Midbrain (tissue), 1 donor: Measurements from ENCODE around the gene TMEM52B.

Experiments used
- DNase-seq: peaks from one replicate; lab custom pipeline; 2025; lab: John Stamatoyannopoulos, UW

Gene TMEM52B

GRCh38 chr12:10178821-10179220 is at the start of gene TMEM52B:
Gene TMEM52B, plus strand, starts transcription at chr12:10179032. Its CDS starts 543 bp downstream, at chr12:10179575.
- DNase-seq: no peak

DNA sequence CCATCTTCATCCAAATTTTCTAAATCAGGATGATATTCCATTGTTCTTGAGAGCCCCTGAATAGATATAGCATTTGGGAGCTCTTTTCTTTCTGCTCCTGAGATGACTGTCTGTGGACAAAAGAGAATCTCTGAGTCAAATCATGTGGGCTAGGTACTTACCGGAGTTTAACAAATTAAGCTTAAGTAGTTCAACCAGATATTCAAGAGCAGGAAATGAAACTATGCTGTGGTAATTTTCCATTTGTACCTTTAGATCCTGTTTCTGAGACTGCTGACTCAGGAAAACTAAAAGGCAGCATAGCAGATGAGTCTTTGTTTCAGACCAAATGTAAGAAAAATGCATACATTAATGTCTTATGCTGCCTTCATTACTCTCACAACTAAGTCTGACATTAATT is 48.8 kb upstream of the TMEM52B start, which contains the start of gene CLEC7A:
Gene CLEC7A (minus strand): TSS at position 158 of the 400 bp plus-strand sequence. CDS start 117 bp downstream, at position 41.
- no peak for DNase-seq

DNA sequence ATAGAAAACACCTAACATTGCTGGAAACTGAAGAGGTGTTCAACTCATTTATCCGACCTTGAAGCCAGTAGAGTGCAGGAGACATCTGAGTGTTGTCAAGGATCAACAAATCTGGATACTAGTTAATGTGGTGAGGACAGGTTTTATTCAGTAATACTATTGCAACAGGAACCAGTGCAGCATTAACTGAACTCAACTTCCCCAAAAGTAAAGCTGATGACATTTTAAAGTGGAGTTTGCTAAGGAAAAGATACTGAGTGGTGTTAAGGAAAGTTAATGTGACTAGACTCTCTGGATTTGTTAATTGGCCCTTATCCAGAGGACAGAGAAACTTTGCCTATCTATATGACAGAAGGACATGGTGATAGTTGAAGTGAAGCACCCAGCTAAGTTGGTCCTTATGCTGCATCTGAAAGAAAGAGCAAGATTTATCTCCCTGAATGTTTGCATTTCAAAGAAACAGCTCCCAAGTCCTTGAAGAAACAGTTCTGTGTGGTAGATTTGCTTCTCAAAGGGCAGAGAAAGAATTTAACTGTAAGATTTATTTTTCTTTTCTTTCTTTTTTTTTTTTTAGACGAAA is 47.6 kb upstream of the TMEM52B start:
- DNase-seq: peak; percentile 13

DNA sequence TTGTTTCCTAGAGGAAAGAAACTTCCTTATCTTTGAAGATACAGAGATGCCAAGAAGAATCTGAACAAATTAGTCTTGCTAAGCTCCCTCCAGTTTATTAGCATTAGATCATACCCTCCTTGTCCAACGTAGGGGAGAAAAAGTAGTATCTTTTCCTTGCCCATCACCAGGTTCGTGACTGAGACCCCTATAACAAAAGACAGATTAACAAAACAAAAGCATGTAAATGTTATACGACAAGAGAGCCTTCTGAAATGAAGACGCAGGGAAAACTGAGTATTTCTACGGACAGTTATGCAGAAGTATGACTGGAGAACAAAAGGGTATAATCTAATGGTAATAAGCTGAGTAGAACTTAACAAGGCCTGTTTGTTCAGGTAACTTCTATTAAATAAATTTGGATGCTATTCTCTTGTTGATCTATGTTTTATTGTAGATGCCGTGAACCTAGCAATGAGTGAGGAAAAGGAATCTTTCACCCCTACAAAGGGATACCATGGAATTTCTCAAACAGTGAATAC is 45.9 kb upstream of the TMEM52B start:
- no peak for DNase-seq

DNA sequence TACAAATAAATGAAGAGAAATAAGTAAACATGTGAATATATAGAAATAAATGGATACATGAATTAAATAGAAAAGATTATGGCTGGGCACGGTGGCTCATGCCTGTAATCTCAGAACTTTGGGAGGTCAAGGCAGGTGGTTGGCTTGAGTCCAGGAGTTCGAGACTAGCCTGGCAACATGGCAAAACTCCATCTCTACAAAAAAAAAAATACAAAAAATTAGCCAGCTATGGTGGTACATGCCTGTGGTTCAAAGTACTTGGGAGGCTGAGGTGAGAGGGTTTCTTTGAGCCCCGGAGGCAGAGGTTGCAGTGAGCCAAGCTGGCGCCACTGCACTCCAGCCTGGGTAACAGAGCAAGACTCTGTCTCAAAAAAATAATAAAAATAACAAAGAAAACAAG is 43.7 kb upstream of the TMEM52B start:
- no peak for DNase-seq

DNA sequence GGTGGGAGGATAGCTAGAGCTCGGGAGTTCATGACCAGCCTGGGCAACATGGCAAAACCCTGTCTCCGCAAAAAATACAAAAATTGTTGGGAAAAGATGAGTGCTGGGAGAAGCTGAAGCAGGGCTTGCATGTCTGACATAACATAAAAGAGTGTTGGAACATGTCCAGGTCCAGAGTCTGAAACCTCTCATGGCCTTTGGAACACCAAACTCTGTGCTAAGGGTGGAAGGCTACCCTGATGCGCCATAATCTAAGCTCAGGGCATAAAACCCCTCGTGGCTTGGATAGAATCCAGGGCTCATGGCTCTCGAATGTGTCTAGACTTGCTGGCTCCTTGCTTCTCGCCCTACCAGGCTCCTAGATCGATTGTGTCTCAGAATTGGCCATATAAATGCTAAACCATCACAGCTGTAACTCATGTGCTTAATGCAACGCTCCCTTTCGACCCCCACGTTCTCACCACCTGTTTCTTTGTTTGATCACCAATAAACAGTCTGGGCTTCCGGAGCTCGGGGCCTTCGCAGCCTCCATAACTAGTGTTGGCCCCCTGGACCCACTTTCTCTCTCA is 42.1 kb upstream of the TMEM52B start:
- DNase-seq: no peak

DNA sequence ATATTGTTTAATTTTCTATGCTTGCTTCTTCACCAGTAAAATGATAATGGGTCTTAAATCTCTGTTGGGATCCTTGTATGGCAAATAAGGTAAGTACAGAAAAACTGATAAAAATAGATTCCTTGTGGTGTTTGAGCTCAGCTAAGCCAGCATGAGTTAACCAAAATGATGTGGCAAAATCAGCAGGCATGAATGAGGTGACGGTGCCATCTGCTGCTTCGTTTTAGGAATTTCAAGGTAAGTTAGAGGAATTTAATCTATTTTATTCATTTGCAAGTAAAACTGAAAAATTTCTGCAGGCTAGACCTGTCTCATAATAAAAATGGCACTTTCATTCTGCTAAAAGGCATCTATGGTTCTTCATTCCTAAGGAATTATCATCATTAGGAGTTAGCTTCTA is 38.8 kb upstream of the TMEM52B start:
- peak; percentile 38 for DNase-seq

DNA sequence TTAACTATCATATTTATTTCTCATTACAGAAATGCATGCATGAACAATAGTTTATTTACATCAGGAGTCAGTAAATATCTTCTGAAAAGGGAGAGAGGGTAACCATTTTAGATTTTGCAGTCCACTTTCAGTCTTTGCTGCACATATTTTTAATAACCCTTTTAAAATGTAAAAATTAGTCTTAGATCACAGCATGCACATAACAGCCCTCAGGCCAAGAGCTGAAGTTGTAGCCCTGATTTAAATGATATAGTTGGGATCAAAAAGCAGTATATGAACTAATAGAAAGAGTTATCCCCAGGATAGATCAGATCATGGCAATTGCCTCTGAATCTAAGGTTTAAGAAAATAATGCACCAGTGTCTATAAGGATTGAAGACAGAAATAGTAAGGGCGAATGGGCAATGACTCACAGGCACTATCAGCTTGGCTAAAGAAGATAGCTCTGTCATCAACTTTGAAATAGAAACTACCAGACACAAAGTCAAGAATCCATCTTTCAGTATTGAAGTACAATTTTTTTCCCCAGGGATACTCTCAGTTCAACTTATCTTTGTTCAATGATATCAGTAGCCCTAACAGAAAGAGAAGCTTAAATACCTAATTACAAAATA is 35.7 kb upstream of the TMEM52B start:
- no peak for DNase-seq

GRCh38 chr12:10147714-10148403 is 31.0 kb upstream of the TMEM52B start:
- DNase-seq: no peak

- no peak for DNase-seq
Measured at GRCh38 chr12:10151621-10152020, 27.2 kb upstream of the TMEM52B start.

DNA sequence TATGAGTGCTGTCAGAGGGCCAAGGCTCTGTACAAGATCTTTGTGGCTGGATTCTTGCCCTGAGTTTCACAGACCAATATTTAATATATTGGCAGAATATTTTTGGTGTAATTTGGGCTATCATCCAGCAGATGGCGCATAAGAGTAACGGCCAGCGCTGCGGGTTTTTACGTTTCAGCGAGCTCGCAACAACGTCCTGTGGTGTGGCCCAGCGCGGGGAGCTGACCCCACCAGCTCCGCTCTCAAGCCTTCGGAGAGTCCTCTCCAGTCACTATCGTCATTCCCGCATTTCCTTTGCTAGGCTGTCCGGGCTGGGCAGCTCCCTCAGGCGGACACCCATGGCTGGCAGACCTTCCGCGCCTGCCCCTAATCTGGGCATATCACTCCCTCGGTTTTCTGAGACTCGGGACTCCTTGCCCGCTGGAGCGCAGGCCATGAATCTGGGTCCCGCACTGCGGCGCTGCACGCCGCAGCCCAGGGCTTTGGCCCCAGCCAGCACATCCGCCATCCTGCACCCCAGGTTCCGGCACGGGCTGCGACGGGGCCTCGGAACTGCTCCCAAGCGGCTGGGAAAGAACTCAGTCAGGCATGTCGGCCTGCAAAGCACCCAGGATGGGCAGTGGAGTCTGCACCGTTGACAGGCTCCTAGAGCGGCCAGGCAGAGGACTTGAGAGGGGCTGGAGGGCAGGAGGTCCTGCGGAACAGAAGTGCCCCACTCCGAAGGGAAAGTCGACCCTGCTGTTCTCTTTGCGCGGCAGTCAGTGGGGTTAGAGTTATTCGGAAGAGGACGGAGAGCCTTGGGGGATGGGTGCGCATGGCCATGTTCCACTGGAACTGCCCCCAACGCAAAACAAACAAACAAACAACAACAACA is 25.3 kb upstream of the TMEM52B start:
- DNase-seq: peak; percentile 78

DNA sequence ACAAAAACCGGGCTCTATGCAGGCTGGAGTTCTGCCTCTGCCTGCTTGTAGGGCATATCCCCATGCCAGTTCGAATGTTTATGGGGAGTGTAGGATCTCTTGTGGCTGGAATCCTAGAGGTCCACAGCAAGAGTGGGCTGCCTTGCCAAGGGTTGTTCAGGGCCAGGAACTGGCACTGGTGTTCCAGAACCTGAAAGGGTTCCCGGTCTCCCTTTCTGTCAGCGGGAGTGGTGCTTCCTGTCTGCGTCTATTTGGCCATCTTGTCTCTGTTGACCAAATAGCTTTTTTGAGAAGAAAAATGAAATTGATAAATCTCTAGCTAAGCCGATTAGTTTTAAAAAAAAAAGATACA is 24.7 kb upstream of the TMEM52B start:
- DNase-seq: no peak

DNA sequence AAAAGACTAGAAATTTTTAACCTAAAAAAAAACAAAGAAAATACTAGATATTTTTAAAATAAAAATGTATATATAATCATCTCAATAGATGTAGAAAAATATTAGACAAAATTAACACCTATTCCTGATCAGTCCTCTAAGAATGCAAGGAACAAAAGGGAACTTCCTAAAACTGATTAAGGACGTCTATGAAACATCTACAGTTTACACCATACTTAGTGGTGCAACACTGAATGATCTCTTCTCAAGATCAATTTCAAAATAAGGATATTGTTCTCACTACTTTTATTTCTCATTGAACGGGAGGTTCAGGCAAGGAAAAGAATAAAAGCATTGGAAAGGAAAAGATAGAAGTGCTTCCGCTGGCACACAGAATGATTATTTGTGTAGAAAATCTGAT is 22.9 kb upstream of the TMEM52B start:
- no peak for DNase-seq

GRCh38 chr12:10158406-10158805 is 20.4 kb upstream of the TMEM52B start:
- no peak for DNase-seq

DNA sequence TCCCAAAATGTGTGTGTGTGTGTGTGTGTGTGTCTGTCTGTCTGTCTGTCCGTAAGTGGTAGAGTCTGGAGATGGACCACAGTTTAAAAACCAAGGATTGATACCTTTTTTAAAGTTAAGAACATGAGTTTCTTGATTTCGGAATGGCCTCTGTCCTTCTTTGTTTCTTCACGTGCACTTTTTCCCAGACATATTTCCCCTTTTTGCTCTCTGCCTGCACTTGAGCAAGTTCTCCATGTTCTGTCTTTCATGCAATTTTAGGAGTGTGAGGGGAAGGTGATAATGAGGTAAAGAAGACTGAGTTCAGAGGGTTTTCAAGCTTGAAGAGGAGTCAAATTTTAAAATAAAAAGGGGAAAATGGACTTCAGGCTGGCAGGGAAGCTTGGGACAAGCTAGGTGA is 19.6 kb upstream of the TMEM52B start:
- no peak for DNase-seq

DNA sequence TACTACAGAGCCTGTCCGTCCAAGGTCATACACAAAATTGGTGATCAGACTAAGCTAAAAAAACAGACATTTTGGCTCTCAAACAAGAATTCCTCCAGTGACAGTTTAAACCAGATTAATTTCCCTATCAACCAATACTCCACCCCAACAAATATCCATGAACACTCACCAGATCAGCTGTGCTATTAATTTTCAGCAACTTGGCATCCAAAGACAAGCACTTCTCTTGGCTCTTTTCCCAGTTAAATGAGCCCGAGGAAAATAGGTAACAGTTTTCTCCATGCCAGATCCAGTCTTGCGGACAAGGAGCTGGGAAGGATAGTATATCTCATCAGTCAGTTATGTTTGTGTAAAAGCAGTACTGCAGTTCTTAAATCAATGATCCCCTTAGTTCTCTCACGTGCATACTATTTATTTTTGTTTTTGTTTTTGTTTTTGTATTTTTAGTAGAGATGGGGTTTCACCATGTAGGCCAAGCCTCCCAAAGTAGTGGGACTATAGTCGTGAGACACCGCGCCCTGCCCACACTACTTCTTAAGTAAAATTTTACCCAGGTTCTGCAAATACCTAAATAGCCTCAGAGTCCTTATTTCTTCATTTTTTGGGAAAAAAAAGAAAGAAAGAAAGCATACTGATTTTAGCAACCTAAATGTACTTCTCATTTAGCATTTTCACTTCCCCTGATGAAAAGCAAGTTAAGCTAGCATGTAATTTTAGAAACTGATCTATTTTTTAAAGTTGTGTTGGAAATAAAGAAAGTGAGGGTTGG is 18.0 kb upstream of the TMEM52B start:
- DNase-seq: no peak

- no peak for DNase-seq
Measured at GRCh38 chr12:10163084-10163483, 15.7 kb upstream of the TMEM52B start.

GRCh38 chr12:10165421-10165820 is 13.4 kb upstream of the TMEM52B start:
- DNase-seq: no peak

GRCh38 chr12:10167599-10167998 is 11.2 kb upstream of the TMEM52B start:
- DNase-seq: peak; percentile 11

DNA sequence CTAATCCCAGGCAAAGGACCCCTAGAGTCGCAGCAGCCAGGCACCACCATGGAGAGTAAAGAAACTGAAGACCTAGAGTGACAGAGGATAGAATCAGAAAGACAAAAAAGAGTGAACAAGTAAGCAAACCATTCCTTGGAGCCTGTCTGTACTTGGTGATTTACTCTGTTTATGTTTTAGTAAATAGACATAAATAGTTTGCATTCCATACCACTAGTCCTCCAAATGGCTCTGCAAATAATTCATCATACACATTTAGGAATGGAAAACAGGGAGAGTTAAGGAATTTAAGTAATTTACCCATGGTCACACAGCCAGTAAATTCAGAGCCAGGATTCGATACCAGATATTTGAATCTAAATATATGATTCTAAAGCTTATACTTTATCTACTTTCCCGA is 9.7 kb upstream of the TMEM52B start:
- no peak for DNase-seq

DNA sequence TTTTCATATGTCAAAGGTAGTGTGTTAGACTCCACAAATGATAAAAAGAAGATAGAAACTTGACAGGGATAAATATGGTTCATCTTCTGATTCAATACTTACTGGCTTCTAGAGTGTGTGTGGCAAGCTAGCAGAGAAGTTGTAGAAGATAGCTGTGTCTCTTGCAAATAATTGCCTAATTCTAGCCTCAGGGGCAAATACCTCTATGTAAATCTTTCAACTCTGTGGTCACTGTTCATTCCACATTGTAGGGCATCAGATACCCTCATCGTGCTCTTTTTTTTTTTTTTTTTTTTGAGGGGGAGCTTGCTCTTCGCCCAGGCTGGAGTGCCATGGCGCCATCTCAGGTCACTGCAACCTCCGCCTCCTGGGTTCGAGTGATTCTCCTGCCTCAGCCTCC is 8.6 kb upstream of the TMEM52B start:
- DNase-seq: no peak
